ENCODE data around the gene LRRC52.
"Not testable (repeated sequence)": the region's sequence is repeated elsewhere in the genome, so short reads cannot be mapped to it uniquely, and the experiment has no call there.

GRCh38 chr1:165606676-165607075 is 62.9 kb downstream of the LRRC52 start:
- TF ChIP-seq ZNF274 (IDR thresholded peaks at IDR 0.05; ENCODE audit: borderline replicate concordance, low read depth, low read length); SMAD1 (IDR thresholded peaks at IDR 0.05; ENCODE audit: low read depth, low read length, partially characterized antibody); RNF2 (IDR thresholded peaks at IDR 0.05); POU5F1 (IDR thresholded peaks at IDR 0.05; ENCODE audit: borderline replicate concordance, low read depth, low read length, partially characterized antibody); SP1 (CRISPR knock-in tag; IDR thresholded peaks at IDR 0.05); KAT7 (CRISPR knock-in tag; IDR thresholded peaks at IDR 0.05; ENCODE audit: borderline replicate concordance); REST (IDR thresholded peaks at IDR 0.05; ENCODE audit: borderline replicate concordance); REST (CRISPR knock-in tag; IDR thresholded peaks at IDR 0.05; ENCODE audit: low read depth); HDAC3 (IDR thresholded peaks at IDR 0.05; ENCODE audit: borderline replicate concordance, partially characterized antibody); MAFK (IDR thresholded peaks at IDR 0.05; ENCODE audit: low read length): not testable (repeated sequence)
